Left cardiac atrium (tissue), 4 donors: ENCODE results near the gene PXT1. TPM values are rescaled to one million over a fixed set of nuclear protein-coding genes. Genes with fewer than 3 reads are reported as not detected.
"Not testable (repeated sequence)": the region's sequence is repeated elsewhere in the genome, so short reads cannot be mapped to it uniquely, and the experiment has no call there.

Source experiments
- ATAC-seq, 2 donors: fragments of 200-7000 bp; cut with Tn5 transposase; one replicate each; pipeline ENCODE4 v1.9.1; 2020; ENCODE audit warnings: mild to moderate bottlenecking in 2 of 2, moderate library complexity in 2 of 2
- DNase-seq: peaks from one replicate; pipeline ENCODE4 v3.0.0-alpha.2; 2020
- intact Hi-C, 2 donors: fragments of 100-400 bp; cut with DNase I; formaldehyde crosslinking; loops; one replicate each; pipeline versions ENCODE4 v1.14.1 to v1.15.1; 2022 to 2023
- long read RNA-seq: library from polyadenylated mRNA; unstranded; transcript quantifications from one replicate; pipeline ENCODE4 v2.0.0, GENCODE V29; 2021
- total RNA-seq, 2 donors: library from RNA; stranded (reverse); fragmentation: NEBNext Ultra II Directional; extraction: Animal tissue kit (Norgen Biotek cat#: 25700); gene quantifications; one replicate each; pipeline ENCODE4 v1.2.1, GENCODE V29; 2021
- donor health status: DM: no; HTN: yes; CAD: no.
- donor health status: DM: no; HTN: yes; CAD: no; lungs with severe emphysema.
- donor health status: DM: yes; HTN: yes; CAD: no.
- donor health status: Dilated cardiomyopathy.

Gene PXT1
- total RNA-seq: under 1 TPM in 1 of 2 donors, not detected in 1; 0.26 TPM
- long read RNA-seq: 0 reads

GRCh38 chr6:36442671-36443470 is at the start of gene PXT1, which contains the start of gene KCTD20:
Gene PXT1 (minus strand): TSS chr6:36442854. CDS start chr6:36426082, 16,772 bp downstream.
Gene KCTD20 (plus strand): TSS chr6:36443000. CDS start chr6:36470098, 27,098 bp downstream.
- peak; percentile 91 to 95 for ATAC-seq
- intact Hi-C loops: loop anchor here in 1 of 2 donors (5.0 kb wide), 1 partner anchor 149 kb away; the partner anchor contains the start of gene SRSF3
- peak; percentile 92 for DNase-seq

GRCh38 chr6:36492092-36492491 is 49.4 kb upstream of the PXT1 start:
- intact Hi-C loops: no loop called here
- ATAC-seq: no peak
- DNase-seq: no peak

GRCh38 chr6:36491378-36491965 is 48.8 kb upstream of the PXT1 start:
- no peak for ATAC-seq

GRCh38 chr6:36489426-36489825 is 46.8 kb upstream of the PXT1 start:
- no peak for DNase-seq
- no peak for ATAC-seq
- intact Hi-C loops: no loop called here

More at GRCh38 chr6:36491378-36491965, 48.8 kb upstream of the PXT1 start:
- DNase-seq: no peak
- intact Hi-C loops: no loop called here

GRCh38 chr6:36488221-36488620 is 45.6 kb upstream of the PXT1 start:
- no peak for DNase-seq
- intact Hi-C loops: no loop called here
- ATAC-seq: peak in 1 of 2 donors; percentile 16

GRCh38 chr6:36487698-36488097 is 45.0 kb upstream of the PXT1 start:
- DNase-seq (no peak), ATAC-seq (no peak)
- intact Hi-C loops: no loop called here

GRCh38 chr6:36484736-36485135 is 42.1 kb upstream of the PXT1 start:
- ATAC-seq (no peak), DNase-seq (no peak)
- intact Hi-C loops: no loop called here

GRCh38 chr6:36483326-36483725 is 40.7 kb upstream of the PXT1 start:
- ATAC-seq, intact Hi-C loops, DNase-seq: not testable (repeated sequence)

GRCh38 chr6:36479256-36479655 is 36.6 kb upstream of the PXT1 start:
- DNase-seq (no peak), ATAC-seq (no peak)
- intact Hi-C loops: no loop called here

GRCh38 chr6:36478051-36478526 is 35.4 kb upstream of the PXT1 start:
- no peak for ATAC-seq
- intact Hi-C loops: no loop called here

GRCh38 chr6:36469946-36470345 is 27.3 kb upstream of the PXT1 start:
- ATAC-seq (no peak), DNase-seq (no peak)
- intact Hi-C loops: no loop called here

More at GRCh38 chr6:36478051-36478526, 35.4 kb upstream of the PXT1 start:
- DNase-seq: no peak

GRCh38 chr6:36469148-36469661 is 26.6 kb upstream of the PXT1 start:
- intact Hi-C loops: no loop called here
- ATAC-seq (no peak), DNase-seq (no peak)

- DNase-seq: no peak
- no peak for ATAC-seq
Measured at GRCh38 chr6:36467625-36468024, 25.0 kb upstream of the PXT1 start.

GRCh38 chr6:36464233-36464632 is 21.6 kb upstream of the PXT1 start:
- intact Hi-C loops: no loop called here
- DNase-seq: no peak
- ATAC-seq: no peak

More at GRCh38 chr6:36467625-36468024, 25.0 kb upstream of the PXT1 start:
- intact Hi-C loops: no loop called here

GRCh38 chr6:36463676-36464075 is 21.0 kb upstream of the PXT1 start:
- DNase-seq (no peak), ATAC-seq (no peak)
- intact Hi-C loops: no loop called here

GRCh38 chr6:36461646-36462045 is 19.0 kb upstream of the PXT1 start:
- DNase-seq: no peak
- intact Hi-C loops: no loop called here
- ATAC-seq: no peak

- DNase-seq (no peak), ATAC-seq (no peak)
- intact Hi-C loops: no loop called here
Measured at GRCh38 chr6:36460916-36461315, 18.3 kb upstream of the PXT1 start.

GRCh38 chr6:36459501-36459900 is 16.8 kb upstream of the PXT1 start:
- intact Hi-C loops: no loop called here
- no peak for ATAC-seq
- no peak for DNase-seq

GRCh38 chr6:36455486-36456027 is 12.9 kb upstream of the PXT1 start:
- intact Hi-C loops: no loop called here
- no peak for ATAC-seq
- DNase-seq: no peak

GRCh38 chr6:36452897-36453296 is 10.2 kb upstream of the PXT1 start:
- ATAC-seq, DNase-seq: not testable (repeated sequence)

More at GRCh38 chr6:36452897-36453296, 10.2 kb upstream of the PXT1 start:
- intact Hi-C loops: not testable (repeated sequence)
